GM18517 (cell line): Measurements from ENCODE around the gene KAZN.
"Not testable (repeated sequence)": the region's sequence is repeated elsewhere in the genome, so short reads cannot be mapped to it uniquely, and the experiment has no call there.

Experiments
- ATAC-seq: cut with Tn5 transposase; IDR thresholded peaks from one replicate; pipeline ENCODE4 v1.9.1; 2021; ENCODE audit warnings: mild to moderate bottlenecking, moderate library complexity; ENCODE audit not compliant: unreplicated experiment

KAZN gene

GRCh38 chr1:15039017-15039648 is 440.6 kb downstream of the KAZN start:
- no peak for ATAC-seq

GRCh38 chr1:15039901-15040300 is 441.4 kb downstream of the KAZN start:
- ATAC-seq, result no peak

- not testable (repeated sequence) for ATAC-seq
Observed at GRCh38 chr1:15040685-15041084, 442.2 kb downstream of the KAZN start.

DNA sequence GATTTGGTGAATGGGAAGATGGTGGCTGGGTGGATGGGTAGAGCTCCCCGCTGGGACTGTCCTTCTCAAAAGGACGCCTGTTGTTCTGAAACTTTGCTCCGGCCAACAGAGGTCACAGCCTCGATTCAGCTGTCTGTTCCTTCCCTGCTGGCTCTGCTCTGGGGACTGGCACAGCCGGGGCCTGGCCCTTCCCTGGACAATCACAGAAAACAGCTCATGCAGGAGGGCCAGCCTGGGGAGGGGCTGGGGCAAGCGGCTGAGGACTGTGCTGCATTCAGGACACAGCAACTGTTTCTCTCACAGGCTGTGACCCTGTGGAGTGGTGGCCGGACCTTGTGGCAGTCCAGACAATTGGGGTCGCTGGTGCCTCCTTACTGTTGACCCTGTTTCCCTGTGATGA is 444.4 kb downstream of the KAZN start:
- ATAC-seq, result no peak

DNA sequence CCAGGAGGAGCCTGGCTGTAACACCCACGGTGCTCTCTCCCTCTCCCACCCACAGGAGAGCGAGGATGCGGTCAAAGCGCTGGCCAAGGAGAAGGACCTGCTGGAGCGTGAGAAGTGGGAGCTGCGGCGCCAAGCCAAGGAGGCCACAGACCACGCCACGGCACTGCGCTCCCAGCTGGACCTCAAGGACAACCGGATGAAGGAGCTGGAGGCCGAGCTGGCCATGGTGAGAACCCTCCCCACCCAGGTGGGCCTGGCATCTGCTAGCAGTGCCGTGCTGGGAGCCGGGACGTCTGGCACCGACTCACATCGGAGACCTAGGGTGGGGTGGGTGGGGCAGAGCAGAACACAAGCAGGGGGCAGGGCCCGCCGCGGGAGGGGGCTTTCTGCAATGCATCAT is 445.4 kb downstream of the KAZN start:
- ATAC-seq, result no peak

DNA sequence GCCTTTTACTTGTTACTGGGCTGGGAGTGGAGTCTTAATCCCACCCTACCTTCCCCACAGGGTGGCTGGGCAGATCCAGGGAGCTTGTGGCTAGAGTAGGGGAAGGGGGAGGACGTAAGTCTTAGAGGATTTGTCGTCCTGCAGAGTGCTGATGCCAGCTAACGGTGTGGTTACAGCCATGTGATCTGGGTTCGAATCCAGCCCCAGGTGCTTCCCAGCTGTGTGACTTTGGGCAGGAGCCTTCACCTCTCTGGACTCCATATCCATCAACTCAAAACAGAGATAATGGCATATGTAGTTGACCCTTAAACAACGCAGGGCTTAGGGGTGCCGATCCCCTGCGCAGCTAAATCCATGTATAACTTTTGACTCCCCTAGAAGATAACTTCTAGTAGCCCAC is 446.6 kb downstream of the KAZN start:
- ATAC-seq, result no peak

DNA sequence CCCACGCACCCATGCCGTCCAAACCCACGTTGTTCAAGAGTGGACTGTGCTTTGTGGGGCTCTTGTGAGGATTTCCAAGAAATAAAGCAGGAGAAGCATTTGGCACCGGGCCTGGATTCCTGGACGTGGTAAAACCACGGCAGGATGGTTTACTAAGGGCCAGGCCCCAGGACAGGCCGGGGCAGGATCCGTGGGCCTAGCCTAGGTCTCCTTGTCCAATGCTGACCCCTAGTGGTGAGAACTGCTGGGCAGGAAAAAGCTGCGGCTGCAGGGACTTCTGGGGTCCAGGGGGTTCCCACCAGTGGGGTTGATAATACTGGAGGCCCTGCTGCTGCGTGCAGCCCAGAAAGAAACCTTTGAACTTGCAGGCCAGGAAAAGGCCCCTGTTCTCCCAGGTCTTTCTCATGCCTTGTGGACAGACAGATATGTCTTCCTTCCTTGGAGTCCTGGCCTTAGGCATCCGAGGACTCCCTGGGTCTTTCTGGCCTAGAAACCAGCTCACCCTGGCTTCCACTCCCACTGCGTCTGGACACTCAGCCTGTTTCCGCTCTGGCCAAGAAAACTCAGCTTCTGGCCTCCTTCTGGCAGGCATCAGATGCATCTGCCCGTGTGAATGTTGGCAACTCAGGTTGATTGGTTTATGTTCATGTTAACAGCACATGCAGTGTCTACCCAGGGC is 448.1 kb downstream of the KAZN start:
- ATAC-seq, result no peak

DNA sequence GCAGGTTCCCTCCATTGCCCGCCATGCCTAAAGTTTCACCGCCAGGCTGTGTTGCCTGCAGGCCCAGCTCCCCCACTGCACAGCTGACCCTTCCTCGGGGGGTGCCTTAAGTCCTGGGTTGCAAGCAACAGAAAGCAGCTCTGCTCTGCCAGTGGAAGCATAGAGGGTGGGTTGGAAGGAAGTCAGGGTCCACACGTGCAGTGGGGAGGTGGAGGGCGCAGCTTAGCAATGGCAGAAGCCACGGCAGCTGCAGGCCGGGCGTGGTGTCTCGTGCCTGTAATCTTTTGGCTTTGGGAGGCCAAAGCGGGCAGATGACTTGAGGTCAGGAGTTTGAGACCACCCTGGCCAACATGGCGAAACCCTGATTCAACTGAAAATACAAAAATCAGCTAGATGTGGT is 448.8 kb downstream of the KAZN start:
- ATAC-seq, result no peak

GRCh38 chr1:15048437-15048980 is 450.0 kb downstream of the KAZN start:
- ATAC-seq, result no peak

- no peak for ATAC-seq
Observed at GRCh38 chr1:15049067-15049466, 450.6 kb downstream of the KAZN start.

GRCh38 chr1:15051882-15052528 is 453.5 kb downstream of the KAZN start:
- no peak for ATAC-seq

DNA sequence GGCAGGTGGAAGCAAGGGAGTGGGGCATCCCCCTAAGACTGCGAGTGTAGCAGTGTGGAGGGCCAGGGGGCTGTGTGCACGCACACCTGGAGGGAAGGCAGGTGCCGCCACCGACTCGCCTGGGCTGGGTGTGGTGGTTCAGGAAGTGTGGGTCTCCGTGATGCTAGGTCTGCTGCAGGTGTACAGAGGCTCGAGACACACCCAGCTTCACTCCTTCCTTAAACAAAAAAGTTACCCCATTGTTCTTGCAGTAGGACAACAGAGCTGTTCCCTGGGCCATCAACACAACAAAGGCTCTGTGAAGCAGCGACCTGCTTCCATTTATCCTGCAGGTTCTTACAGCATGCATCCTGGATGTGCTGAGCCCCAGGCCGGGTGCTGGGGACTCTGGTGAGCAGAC is 454.7 kb downstream of the KAZN start:
- no peak for ATAC-seq

DNA sequence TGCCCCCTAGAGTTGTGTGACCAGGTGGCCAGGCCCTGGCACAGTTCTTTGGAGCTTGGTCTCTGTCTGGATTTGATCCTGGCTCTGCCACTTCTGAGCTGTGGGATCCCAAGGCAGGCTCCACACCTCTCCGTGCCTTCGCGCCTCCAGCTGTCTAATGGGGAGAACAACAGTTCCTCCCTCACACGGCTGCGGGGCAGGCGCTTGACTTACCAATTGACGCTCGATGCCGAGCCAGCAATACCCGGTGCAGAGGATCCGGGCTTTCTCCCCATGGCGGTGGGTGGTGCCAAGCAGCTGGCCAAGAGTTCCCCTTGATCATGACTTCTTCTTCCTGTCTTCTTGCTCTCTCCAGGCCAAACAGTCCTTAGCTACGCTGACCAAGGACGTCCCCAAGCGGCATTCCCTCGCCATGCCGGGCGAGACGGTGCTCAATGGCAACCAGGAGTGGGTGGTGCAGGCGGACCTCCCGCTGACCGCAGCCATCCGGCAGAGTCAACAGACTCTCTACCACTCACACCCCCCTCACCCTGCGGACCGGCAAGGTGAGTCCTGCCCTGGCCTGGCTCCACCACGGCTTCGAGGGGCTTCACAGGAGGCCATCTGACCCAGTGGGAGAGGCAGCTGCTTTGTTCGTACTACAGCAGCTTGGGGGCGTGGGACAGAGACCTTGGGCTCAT is 457.4 kb downstream of the KAZN start:
- ATAC-seq, result no peak

DNA sequence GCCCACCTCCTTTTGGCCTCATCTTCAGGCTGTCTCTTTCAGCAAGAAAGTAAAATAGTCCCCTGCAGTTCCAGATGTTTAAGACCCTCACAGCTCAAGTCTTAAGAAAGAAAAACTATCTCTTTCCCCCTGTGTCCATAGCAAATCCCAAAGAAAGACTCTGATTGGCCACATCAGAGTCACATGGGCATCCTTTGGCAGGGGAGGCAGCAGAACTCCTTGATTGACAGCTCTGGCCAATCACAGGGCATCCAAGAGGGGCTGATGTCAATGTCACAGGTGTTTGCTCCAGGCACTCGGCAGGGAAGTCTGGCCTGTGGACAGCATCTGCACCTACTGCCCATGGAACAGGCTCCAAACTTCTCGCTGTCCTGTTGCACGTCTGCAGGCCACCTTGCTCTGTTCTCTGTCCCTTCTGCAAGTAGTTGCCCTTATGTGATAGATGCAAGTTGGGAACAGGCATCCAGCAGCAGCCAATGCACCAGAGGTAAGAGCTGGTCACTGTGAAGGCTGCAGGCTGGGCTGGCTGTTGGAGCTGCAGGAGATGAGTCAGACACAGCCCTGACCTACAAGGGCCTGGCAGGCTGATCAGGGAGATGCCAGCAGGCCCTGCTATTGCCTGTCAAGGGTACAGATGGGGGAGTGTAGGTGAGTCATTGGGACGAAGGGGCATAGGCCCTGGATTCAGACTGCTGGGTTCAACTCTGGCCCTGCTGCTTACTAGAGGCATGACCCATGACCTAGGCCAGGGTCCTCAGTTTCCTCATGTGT is 458.2 kb downstream of the KAZN start:
- ATAC-seq, result no peak

- no peak for ATAC-seq
Observed at GRCh38 chr1:15057834-15058233, 459.3 kb downstream of the KAZN start.

DNA sequence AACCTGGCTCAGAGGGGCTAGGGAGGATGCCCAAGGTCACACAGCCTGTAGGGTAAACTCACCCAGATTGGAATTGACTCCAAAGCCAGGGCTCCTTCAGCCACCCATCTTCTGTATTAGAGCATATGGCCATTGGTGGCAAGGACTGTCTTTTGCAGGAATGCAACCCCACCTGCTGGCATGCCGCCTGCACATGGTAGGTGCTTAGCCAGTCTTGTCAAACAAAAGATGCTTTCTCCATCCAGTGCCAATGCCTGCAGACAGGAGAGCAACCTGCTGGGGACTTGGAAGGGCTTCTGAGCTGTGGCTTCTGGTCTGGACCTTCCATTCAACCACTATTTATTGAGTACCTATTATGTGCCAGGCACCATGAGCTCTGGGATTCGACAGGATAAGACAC is 459.8 kb downstream of the KAZN start:
- ATAC-seq, result no peak

GRCh38 chr1:15060104-15060503 is 461.6 kb downstream of the KAZN start:
- ATAC-seq, result no peak

GRCh38 chr1:15062479-15063099 is 464.1 kb downstream of the KAZN start:
- no peak for ATAC-seq

- ATAC-seq, result no peak
Observed at GRCh38 chr1:15063346-15063745, 464.9 kb downstream of the KAZN start.

GRCh38 chr1:15063783-15064182 is 465.3 kb downstream of the KAZN start:
- no peak for ATAC-seq
